CD4-positive, alpha-beta T cell treated with Interleukin-15 for 1 hour (primary cell): ENCODE results near the gene FKBP4.
A peak's percentile ranks its signal among the peaks of the same experiment; 100 is the strongest.

Experiments
- DNase-seq: peaks from one replicate; pipeline ENCODE4 v3.0.0-alpha.2; 2020

Gene FKBP4

GRCh38 chr12:2783936-2784600, 10.7 kb upstream of the FKBP4 start:
- DNase-seq = no peak

GRCh38 chr12:2785017-2785416, 9.8 kb upstream of the FKBP4 start:
- no peak for DNase-seq

- no peak for DNase-seq
Observed at GRCh38 chr12:2791089-2791488, 3.7 kb upstream of the FKBP4 start.

- no peak for DNase-seq
Observed at GRCh38 chr12:2792671-2793500, 1.9 kb upstream of the FKBP4 start.

GRCh38 chr12:2793561-2793960, 1.2 kb upstream of the FKBP4 start:
- DNase-seq = no peak

- no peak for DNase-seq
Observed at GRCh38 chr12:2794191-2794735, 507 bp upstream of the FKBP4 start.

- peak; percentile 64 for DNase-seq
Observed at GRCh38 chr12:2795291-2796186, 769 bp downstream of the FKBP4 start.

GRCh38 chr12:2796187-2796666, 1.5 kb downstream of the FKBP4 start:
- no peak for DNase-seq

- no peak for DNase-seq
Observed at GRCh38 chr12:2797721-2798418, 3.1 kb downstream of the FKBP4 start.

- DNase-seq = no peak
Observed at GRCh38 chr12:2800046-2800570, 5.3 kb downstream of the FKBP4 start.

GRCh38 chr12:2801044-2801783, 6.4 kb downstream of the FKBP4 start:
- DNase-seq = no peak

GRCh38 chr12:2803635-2804392, 9.0 kb downstream of the FKBP4 start:
- no peak for DNase-seq

GRCh38 chr12:2804393-2805142, 9.8 kb downstream of the FKBP4 start:
- no peak for DNase-seq

GRCh38 chr12:2805143-2805520, 10.4 kb downstream of the FKBP4 start:
- no peak for DNase-seq

GRCh38 chr12:2806700-2807099, 11.9 kb downstream of the FKBP4 start:
- no peak for DNase-seq

GRCh38 chr12:2811801-2812200, 17.0 kb downstream of the FKBP4 start:
- no peak for DNase-seq

GRCh38 chr12:2812290-2813213, 17.8 kb downstream of the FKBP4 start, which contains the start of gene ITFG2:
ITFG2 (plus strand) TSS chr12:2812668; CDS start chr12:2812761, 93 bp downstream.
- DNase-seq = peak; percentile 98
